HEK293T (cell line): ENCODE data around the gene GTF3A.

Experiments
- BHLHE40 ChIP-seq: fragments of 450-650 bp; IDR thresholded peaks from 2 replicates; pipeline ENCODE4 v1.6.1; 2016; ENCODE audit warnings: mild to moderate bottlenecking, moderate library complexity, borderline replicate concordance
- ELF4 ChIP-seq: fragments of 450-650 bp; IDR thresholded peaks from 2 replicates; pipeline ENCODE4 v1.6.1; 2017; ENCODE audit warnings: antibody characterized with exemption
- FOXM1 ChIP-seq: fragments of 450-650 bp; IDR thresholded peaks from 2 replicates; pipeline ENCODE4 v1.6.1; 2017; ENCODE audit warnings: mild to moderate bottlenecking, borderline replicate concordance
- L3MBTL2 ChIP-seq: fragments of 450-650 bp; conservative IDR thresholded peaks from 2 replicates; pipeline ENCODE4 v1.6.1; 2016; ENCODE audit warnings: mild to moderate bottlenecking
- NFRKB ChIP-seq: fragments of 450-650 bp; IDR thresholded peaks from 2 replicates; pipeline ENCODE4 v1.6.1; 2016; ENCODE audit warnings: mild to moderate bottlenecking, moderate library complexity
- SP1 ChIP-seq: fragments of 450-650 bp; IDR thresholded peaks from 2 replicates; pipeline ENCODE4 v1.6.1; 2017
- SUZ12 ChIP-seq: fragments of 450-650 bp; IDR thresholded peaks from 2 replicates; pipeline ENCODE4 v1.6.1; 2016; ENCODE audit warnings: mild to moderate bottlenecking
- TARDBP ChIP-seq: fragments of 450-650 bp; IDR thresholded peaks from 2 replicates; pipeline ENCODE4 v1.6.1; 2016

GRCh38 chr13:27406178-27406939 is 18.1 kb upstream of the GTF3A start:
- TF ChIP-seq NFRKB (no peak), BHLHE40 (no peak), SP1 (no peak), TARDBP (no peak), ELF4 (no peak), L3MBTL2 (no peak; the same call in 1 of the 2 replicates), SUZ12 (no peak), FOXM1 (no peak)
